ENCODE measurements around the gene TRIM37.
"Not testable (repeated sequence)": the region's sequence is repeated elsewhere in the genome, so short reads cannot be mapped to it uniquely, and the experiment has no call there.

The TRIM37 gene

DNA sequence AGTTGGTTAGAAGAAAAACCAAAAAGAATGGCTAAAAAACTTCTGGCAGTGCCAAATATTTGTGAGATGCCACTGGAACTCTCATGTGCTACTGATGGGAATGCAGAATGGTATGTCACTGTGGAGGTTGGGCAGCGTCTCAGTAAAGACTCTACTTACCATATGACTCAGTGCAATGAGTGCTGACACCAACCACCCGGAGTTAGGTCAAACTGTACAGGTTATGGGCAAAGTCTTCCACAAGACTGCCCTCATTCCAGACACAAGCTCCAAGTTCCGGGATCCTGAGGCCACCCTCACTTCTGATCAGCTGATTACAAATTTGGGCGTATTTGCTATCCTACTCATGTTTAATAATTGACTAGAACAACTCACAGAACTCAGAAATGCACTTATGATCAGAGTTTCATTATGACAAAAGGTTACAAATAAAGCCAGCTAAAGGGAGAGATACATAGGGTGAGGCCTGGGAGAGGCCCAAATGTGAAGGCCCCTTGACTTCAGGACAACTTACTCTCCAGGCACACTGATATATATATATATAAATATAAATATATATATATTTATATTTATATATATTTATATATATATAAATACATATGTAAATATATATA is 114.9 kb downstream of the TRIM37 start:
- no peak for DNase-seq

DNA sequence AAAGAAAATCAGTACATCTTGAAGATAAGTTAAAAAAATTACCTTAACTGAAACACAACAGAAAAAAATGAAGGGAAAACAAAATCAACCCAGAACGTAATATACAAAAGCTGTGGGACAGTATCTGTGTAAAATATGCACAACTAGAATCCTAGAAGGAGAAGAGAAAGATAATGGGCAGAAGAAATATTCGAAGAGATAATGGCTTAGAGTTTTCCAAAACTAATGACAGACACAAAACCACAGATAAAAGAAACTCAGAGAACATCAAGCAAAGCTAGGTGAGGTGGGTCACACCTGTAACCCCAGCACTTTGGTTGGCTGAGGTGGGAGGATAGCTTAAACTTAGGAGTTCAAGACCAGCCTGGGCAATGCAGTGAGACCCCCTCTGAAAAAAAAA is 117.1 kb downstream of the TRIM37 start:
- no peak for DNase-seq

DNA sequence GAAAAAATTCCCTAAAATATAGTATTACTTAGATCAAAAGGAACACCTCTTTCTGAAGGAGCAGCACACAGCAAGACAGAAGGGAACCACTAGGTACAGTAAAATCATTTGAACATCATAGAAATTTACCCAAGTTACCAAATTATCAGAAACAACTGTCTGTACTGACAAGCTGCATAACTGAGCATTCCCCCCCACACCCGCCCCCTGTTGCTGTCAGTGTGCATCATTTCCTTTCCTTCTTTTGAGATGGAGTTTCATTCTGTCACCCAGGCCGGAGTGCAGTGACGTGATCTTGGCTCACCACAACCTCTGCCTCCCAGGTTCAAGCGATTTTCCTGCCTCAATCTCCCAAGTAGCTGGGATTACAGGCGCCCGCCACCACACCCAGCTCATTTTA is 120.7 kb downstream of the TRIM37 start:
- no peak for DNase-seq

DNA sequence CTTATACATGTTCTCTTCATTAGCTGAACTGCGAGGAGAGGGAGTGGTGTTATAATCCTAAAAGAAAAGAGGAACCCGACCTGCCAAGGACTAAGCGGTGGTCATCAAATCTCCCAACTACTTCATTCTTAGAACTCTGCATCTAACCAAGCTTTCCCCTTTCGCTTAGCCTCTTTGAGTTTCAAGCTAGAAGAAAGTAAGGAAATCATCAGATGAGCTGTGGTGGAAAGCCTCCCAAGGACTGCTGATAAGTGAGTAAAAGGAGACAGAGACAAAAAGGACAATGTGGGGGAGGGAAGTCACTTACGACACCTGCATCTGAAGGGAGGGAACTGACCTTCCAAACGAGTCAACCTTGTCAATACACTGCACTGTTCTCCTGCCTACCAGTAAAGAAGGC is 121.3 kb downstream of the TRIM37 start:
- DNase-seq = no peak

DNA sequence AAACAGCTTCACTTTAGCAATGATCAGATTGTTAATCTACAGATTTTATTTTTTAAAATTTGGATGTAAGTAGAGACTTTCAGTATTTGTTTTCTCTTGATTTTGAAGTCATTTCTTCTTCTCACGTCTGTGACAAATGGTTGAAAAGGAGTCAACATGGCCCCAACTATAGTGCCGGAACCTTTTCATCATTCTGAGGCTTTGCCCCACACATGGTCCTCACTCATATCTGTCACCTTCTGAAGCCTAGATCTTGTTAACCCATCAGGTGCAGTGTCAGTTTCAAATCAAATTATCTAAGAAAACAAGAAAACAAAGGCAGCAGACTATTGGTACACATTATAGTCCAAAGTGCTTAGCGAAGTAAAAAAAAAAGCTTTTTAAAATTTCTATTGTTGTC is 124.1 kb downstream of the TRIM37 start:
- DNase-seq = no peak

DNA sequence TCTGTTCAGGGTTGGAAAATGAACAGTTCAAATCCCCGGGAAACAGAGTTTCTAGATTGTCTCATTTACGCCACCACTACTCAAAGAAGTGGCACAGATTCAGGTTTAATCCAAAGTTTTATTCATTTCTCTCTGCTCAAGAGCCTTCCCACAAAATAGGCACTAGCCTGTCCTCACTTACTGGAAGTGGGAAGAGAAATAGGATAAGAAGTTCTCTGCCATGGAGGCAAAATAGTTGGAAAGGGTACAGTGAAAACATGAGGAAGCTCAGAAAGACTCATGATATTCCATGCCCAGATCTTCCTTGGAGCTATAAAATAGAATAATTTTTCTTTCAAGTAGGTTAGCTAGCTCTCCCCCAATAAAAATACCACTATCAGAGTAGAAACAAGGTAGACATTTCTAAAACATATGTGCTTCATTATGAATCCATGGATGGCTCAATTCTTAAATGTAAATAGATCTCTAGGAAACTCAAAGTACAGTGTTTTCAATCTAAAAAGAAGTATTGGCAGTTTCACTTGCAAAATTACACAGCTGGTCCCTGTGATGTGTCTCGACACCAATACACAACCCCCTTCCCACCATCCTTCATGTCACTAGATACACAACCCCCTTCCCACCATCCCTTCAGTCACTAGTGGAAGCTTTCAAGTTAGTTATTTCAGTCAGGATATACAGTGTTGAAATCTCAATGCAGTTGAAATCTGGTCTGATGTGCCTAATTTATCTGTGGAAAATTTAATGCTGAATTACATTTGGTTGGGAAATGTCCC is 125.8 kb downstream of the TRIM37 start:
- no peak for DNase-seq

DNA sequence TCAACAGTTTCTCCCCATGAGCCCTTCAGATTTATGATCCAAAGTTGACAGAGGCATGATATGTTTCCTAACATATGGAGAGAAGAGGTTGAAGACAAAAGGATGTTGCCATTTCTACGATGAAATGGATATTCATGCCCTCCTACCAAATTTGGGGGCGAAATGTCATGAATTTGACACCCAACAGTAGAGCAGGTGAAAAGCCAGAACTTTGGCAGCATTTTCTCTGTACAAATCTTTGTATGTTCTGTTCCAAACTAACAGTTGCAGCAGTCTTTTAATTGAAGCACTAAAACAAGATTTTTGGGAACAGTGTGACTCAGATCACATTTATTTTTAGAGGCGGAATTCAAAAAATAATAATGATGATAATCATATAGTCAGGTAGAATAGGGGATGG is 130.1 kb downstream of the TRIM37 start:
- DNase-seq = no peak

DNA sequence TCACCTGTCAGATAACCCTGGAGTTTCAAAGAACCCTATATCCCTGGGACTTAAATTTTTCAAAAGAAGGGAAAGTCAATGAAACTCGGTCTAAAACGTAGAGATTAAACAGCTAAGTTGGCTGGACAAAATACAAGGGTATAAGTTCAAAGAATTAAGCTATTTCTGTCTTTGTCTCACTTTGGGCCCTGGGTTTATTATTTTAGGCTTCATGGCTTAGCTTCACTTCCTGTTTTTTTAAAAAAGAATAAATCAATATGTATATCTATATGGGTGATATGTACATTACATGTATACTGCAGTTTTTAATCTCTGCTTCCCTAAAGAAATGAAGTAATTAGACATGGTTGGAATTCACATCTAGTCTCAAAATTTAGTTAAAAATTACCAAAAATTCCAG is 132.3 kb downstream of the TRIM37 start:
- DNase-seq = no peak

DNA sequence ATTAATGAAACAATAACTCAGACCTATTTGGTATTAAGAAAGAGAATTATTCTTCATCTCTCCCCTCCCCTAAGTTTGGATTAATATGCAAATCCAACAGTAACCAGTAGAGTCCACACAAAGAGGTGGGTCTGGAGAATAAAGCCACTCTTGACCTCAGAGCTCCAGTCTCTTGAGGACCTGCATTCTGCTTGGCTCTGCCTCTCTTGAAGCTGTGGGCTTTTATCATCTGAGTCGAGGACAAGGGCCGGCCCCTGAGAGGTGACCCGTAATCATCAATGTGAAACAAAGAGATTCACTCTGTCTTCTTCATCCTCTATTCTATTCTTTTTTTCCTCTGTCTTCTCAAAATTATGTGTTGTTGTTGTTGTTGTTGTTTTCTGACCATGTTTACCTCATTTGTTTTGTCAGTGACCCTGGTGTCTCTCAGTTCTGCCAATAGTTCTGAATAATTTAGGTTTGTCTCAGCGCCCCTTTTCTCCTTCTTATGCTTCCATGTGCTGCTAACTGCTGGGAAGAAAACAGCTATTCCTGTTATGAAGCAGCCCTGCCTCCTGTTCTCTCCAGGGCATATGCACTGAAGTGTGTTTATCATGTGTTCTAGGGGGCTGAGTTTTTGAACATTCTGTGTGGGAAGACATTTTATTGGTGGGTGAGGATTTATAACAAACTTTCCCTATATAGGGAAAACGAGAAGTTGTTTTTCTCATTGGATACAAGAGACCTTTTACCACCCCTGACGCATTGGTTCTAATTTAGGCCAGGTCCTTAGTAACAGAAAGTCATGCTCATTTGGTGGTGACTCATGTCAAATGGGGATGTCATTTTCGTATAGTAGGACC is 135.8 kb downstream of the TRIM37 start:
- DNase-seq = no peak

DNA sequence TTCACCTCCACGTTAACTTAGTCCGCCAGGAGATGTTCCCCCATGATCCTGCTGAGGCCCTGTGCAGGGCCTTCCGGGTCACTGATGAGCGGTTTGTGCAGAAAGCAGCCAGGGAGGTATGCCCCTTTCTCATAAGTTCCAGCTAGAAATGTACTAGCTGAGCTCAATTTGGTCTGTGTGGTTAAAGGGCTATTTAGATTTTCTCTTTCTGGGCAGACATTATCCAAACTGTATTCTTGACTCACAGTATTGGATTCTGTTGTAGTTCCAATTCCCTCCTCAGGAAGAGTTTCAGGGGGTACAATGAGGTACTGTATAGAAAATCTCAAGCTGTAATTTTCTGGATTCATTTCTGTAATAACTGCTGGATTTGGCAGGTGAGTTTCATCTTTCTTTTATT is 137.1 kb downstream of the TRIM37 start:
- no peak for DNase-seq

DNA sequence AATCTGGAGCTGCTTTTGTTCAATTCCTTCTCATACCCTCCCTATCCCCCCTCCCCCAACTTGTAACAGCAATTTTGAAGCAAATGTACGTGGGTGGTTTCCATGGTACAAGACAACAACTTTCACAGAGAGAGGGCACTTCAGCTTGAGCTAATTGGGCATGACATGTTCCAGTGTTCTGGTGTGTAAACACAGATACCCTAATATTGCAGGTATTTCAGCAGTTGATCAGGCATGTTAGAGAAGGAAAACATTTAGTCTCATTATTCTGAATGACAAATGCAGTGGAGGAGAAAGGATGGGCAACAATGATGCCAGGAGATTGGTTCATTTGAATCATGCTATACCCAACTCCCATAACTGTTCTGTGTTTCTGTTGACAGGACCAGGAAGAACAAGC is 137.5 kb downstream of the TRIM37 start:
- no peak for DNase-seq

DNA sequence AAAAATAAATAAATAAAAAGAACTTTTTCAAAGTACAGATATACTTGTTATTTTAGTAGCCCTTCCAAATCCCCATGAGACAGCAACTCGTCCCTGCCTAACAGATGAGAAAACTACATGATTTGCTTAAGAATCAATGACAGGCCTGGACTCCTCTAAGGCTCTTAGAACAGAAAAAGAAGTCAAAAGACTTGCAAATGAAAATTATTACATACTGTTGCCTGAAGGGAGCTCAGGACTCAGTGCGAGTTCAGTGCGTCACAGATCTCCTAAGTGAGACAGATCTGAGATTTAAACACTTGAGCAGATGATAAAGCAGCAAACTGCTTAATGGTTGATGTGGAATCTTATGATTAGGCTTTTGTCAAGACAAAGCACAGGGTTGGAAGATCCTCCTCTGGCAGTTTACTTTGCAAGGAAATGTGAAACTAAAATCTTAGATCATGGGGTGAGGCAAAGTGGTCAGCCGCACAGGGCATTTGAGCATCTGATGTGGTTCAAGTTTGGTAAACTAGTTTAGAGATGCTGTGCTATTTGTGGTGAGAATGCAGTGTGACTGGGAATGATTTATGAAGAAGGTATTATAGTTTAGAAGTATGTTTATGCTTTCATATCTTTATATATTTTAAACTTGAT is 138.1 kb downstream of the TRIM37 start:
- no peak for DNase-seq

DNA sequence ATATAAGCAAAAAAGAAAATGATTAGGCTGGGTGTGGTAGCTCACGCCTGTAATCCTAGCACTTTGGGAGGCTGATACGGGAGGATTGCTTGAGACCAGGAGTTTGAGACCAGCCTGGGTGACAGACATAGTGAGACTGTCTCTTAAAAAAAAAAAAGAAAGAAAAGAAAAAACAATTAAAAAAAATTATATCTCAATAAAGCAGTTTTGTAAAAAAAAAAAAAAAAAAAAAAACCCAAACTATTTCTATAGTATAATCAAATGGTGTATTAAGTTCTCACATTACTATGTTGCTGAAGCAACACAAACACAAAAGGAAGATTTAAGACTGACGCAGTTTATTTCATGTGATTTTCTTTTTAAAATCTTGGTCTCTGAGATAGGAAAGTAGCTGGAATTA is 140.5 kb downstream of the TRIM37 start:
- DNase-seq = no peak

DNA sequence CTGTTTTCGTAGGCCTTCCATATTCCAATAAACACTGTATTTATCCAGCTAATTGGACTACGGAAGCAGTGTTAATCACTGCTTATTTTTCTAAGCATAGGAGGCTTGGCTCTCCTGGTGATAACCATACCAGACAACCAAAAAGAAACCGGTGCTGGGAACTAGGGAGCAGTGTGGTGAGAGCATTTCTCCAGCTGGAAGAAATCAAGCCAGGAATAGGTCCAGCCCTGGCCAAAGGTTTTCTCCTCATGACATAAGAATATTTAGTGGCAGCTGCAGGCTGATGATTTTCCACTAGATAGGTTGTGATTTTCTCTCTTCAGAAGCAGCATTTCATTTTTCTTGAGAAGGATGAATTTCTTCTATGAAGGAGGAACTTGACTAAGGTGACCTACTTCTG is 141.5 kb downstream of the TRIM37 start:
- no peak for DNase-seq

DNA sequence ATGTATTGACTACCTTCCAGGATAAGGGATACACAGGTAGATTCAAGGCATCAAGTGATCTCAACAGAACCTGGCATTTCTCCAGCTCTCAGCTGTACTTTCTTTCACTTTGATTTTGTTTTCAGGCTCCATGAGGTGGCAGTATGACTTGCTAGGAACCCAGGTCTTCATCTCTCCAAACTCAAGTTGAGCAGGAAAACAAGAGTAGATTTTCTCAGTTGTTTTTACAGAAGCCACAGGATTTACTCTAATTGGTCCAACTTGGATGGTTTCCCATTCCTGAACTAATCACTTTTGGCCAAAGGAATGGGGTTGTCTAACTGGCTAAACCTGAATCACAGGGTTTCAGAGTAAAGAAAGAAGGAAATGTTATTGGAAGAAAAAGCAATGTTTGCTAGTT is 146.6 kb downstream of the TRIM37 start:
- no peak for DNase-seq

DNA sequence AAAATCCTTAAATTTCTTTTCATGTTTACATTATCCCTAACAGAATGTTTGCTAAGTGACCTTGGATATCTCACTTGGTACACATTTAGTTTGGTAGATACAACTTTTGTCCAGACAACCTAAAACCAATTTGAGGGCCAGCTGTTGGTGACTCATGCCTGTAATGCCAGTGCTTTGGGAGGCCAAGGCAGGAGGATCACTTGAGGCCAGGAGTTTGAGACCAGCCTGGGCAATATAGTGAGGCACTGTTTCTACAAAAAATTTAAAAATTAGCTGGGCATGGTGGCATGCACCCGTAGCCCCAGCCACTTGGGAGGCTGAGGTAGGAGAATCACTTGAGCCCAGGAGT is 149.0 kb downstream of the TRIM37 start:
- DNase-seq = not testable (repeated sequence)

DNA sequence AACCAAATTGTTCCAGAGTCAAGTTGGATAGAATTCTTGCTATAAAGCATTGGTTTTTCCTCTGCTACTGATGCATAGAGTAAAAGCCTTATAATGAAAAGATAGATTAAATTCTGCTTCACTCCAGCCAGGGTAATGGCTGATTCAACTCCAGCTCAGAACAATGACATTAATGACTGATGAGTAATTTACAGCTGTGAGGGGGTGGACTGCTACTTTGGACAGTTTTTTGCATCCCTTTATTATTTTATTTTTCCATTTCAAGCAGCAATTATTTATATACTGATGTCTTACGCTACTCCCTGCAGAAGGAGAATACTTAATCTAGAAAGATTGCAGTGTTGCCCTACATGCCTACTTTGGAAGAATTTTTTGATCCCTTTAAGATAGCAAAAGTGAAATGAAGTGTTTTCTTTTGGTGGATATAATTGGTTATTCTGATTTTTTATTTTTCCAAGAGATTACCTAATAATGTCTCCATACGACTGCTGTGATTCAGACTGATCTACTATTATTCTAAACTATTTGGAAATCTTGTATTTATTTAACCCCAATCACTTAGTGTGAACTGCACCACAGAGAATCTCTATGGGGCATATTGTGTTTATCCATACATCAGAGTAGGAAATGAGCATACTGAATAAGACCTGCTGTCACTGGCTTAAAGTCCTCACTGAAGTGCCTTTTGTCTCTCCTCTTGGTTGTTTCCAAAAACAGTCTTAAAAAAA is 149.5 kb downstream of the TRIM37 start:
- DNase-seq = no peak

DNA sequence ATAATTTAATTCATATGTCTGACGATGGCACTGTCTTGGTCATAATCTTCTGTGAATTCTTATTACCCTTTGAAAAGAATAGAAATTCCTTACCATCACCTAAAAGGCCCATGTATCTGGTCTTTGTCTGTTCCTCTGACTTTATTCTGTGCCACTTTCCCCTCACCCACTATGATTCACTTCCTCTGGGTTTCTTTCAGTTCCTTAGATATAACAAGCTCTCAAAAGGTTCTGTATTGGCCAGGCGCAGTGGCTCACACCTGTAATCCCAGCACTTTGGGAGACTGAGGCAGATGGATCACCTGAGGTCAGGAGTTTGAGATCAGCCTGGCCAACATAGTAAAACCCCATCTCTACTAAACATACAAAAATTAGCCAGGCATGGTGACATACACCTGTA is 152.3 kb downstream of the TRIM37 start:
- DNase-seq = not testable (repeated sequence)

DNA sequence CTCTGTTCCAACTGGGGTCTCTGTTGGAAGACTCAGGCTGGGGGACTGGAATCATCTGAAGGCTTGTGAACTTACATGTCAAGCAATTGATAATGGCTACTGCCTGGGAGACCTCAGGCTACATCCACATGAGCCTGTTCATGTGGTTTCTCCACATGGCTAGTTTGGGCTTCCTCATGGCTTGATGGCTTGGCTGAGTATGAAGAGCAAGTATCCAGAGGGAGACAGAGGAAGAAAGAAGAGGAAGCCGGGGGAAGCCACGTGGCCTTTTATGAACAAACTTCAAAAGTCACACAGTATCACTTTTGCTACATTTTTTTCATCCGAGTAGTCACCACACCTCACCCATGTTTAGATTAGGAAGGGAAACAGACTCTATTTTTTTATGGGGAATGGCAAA is 158.9 kb downstream of the TRIM37 start:
- no peak for DNase-seq

DNA sequence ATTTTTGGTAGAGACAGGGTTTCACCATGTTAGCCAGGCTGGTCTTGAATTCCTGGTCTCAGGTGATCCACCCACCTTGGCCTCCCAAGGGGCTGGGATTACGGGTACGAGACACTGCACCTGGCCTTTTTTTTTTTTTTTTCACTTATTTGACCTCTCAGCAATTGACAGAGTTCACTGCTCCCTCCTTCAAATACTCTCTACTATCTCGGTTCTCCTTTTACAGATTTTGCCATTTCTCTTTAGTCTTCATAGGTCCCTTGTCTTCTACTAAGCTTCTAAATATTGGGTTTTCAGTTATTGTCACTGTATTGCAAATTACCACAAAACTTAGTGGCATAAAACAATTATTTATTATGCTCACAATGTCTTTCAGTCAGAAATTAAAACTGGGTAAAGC is 159.3 kb downstream of the TRIM37 start:
- no peak for DNase-seq

DNA sequence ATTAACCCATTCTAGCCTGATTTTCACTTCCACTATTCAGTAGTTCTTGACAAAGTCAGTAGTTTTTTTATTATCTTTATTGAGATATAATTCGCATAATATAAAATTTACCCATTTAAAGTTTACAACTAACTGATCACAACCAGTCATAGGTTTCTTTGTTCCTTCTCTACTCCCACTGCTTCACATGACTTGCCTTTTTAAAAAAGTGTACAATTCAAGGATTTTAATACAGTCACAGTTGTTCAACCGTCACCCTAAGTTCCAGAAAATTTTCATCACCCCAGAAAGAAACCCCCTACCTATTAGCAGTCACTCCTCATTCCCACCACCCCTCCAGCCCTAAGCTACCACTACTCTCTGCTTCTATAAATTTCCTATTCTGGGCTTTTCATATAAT is 162.5 kb downstream of the TRIM37 start:
- DNase-seq = no peak

DNA sequence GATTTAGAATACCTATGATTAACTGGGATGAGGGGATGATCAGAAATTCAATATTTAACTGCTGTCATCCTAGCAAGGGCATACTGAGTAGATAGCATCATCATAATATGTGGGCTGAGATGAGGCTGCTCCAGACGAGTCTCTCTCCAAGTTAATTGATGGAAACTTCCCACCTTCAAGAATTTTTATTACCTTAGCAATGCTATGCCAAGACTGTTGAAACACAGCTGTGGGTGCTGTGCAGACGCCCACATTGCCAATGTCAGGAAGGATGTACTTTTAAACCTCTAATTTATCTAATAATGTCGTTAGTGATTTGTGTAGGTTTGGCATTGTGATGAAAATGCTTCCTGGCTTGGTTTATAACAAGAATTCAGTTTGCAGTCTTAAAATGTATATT is 170.4 kb downstream of the TRIM37 start:
- DNase-seq = no peak

DNA sequence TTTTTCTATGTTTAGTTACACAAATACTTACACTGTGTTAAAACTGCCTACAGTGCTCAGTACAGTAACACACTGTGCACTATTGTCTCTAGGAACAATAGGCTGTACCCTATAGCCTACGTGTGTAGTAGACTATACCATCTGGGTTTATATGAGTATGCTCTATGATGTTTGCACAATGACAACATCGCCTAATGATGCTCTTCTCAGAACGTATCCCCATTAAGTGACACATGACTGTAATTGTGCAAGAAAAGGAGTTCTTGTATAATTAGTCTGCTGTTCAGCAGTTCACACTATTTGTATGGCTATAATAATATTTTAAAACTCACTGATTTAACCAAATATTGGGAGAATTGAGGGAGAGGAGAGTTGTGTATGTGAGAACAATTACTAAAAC is 173.7 kb downstream of the TRIM37 start:
- DNase-seq = no peak

Measured in NCI-H1930 (cell line).